ENCODE data around the gene LMNTD2.

DNA sequence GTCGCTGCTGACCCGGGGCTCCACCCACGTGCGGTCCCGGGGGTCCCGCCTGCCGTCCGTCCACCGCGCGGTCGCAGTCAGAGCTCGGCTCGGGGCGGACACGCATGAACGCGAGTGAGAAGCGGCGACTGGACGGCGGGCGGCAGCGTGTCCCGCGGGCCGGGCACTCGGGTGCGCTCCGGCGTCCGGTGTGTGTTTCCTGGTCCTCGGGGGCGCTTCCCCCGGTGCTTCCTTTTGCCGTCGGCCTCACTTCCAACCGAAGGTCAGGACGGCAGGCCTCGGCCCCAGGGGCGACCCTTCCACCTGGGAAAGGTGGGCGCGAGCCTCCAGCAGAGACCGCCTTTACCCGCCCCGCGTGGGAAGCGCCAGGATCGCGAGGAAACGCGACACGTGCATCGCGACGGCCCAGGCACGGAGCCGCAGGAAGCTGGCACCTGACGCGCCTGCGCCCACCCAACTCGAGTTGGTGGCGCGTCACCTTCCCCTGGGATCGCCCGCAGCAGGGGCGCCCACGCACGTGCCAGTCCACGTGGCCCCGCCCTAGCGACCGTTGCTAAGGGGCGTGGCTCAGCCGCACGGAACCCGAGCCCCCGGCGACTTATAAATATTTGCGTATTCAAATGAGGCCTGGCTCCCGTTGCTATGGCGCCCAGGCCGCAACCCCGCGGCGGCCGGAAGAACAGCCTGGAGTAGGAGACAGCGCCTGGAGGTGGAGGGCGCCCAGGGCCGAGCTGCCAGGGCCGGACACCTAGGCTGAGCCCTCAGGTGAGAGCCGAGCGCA is 23.5 kb downstream of the LMNTD2 start, which contains the start of gene LRRC56:
- TF ChIP-seq EGR1 (IDR thresholded peaks at IDR 0.05): peak; percentile 96
- peak; percentile 43; the same call in 1 of the 2 replicates for TF ChIP-seq EP300 (IDR thresholded peaks at IDR 0.05; ENCODE audit: borderline replicate concordance)
- peak; percentile 54; the same call in 1 of the 2 replicates for TF ChIP-seq TAF1 (IDR thresholded peaks at IDR 0.05; ENCODE audit: low read depth)
- TF ChIP-seq RAD21 (IDR thresholded peaks at IDR 0.05; ENCODE audit: low read depth): no peak; the same call in 1 of the 2 replicates
- TF ChIP-seq, protein P1, sequence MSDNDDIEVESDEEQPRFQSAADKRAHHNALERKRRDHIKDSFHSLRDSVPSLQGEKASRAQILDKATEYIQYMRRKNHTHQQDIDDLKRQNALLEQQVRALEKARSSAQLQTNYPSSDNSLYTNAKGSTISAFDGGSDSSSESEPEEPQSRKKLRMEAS (IDR thresholded peaks at IDR 0.05): peak; percentile 98
- TF ChIP-seq CREB1 (IDR thresholded peaks at IDR 0.05; ENCODE audit: low read depth): no peak
- TF ChIP-seq, protein P2, sequence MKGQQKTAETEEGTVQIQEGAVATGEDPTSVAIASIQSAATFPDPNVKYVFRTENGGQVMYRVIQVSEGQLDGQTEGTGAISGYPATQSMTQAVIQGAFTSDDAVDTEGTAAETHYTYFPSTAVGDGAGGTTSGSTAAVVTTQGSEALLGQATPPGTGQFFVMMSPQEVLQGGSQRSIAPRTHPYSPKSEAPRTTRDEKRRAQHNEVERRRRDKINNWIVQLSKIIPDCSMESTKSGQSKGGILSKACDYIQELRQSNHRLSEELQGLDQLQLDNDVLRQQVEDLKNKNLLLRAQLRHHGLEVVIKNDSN (IDR thresholded peaks at IDR 0.05): peak; percentile 94
- peak; percentile 62; the same call in 1 of the 2 replicates for TF ChIP-seq FOXM1 (IDR thresholded peaks at IDR 0.05; ENCODE audit: borderline replicate concordance, low read depth)
- TF ChIP-seq TCF12 (IDR thresholded peaks at IDR 0.05; ENCODE audit: low read depth): peak; percentile 52; the same call in 1 of the 2 replicates
- peak; percentile 33; the same call in 1 of the 2 replicates for TF ChIP-seq NFIC (IDR thresholded peaks at IDR 0.05)
- no peak for TF ChIP-seq CEBPB (IDR thresholded peaks at IDR 0.05)
- TF ChIP-seq, protein P3, sequence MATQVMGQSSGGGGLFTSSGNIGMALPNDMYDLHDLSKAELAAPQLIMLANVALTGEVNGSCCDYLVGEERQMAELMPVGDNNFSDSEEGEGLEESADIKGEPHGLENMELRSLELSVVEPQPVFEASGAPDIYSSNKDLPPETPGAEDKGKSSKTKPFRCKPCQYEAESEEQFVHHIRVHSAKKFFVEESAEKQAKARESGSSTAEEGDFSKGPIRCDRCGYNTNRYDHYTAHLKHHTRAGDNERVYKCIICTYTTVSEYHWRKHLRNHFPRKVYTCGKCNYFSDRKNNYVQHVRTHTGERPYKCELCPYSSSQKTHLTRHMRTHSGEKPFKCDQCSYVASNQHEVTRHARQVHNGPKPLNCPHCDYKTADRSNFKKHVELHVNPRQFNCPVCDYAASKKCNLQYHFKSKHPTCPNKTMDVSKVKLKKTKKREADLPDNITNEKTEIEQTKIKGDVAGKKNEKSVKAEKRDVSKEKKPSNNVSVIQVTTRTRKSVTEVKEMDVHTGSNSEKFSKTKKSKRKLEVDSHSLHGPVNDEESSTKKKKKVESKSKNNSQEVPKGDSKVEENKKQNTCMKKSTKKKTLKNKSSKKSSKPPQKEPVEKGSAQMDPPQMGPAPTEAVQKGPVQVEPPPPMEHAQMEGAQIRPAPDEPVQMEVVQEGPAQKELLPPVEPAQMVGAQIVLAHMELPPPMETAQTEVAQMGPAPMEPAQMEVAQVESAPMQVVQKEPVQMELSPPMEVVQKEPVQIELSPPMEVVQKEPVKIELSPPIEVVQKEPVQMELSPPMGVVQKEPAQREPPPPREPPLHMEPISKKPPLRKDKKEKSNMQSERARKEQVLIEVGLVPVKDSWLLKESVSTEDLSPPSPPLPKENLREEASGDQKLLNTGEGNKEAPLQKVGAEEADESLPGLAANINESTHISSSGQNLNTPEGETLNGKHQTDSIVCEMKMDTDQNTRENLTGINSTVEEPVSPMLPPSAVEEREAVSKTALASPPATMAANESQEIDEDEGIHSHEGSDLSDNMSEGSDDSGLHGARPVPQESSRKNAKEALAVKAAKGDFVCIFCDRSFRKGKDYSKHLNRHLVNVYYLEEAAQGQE (IDR thresholded peaks at IDR 0.05; ENCODE audit: low read depth): no peak
- TF ChIP-seq YY1 (IDR thresholded peaks at IDR 0.05; ENCODE audit: low read depth): no peak
